ENCODE results near the gene ALDH1L1. TPM values are rescaled to one million over a fixed set of nuclear protein-coding genes. Genes with fewer than 3 reads are reported as not detected.

ALDH1L1 gene
- total and polyA plus RNA-seq, 2 of the 13 experiments (the other 11 are each of a cell fraction or from before 2014, with no cell fraction given) = 11.2 to 28.7 TPM

- DNase-seq (ENCODE audit: low spot score) = no peak
- TF ChIP-seq KAT8 (CRISPR knock-in tag; IDR thresholded peaks at IDR 0.05) (no peak), MLX (CRISPR knock-in tag; IDR thresholded peaks at IDR 0.05) (no peak), HIVEP1 (CRISPR knock-in tag; IDR thresholded peaks at IDR 0.05) (no peak), PHF5A (CRISPR knock-in tag; IDR thresholded peaks at IDR 0.05; ENCODE audit: low read depth, unreplicated experiment) (no peak), SAP130 (CRISPR knock-in tag; IDR thresholded peaks at IDR 0.05; ENCODE audit: low read depth) (no peak), GLMP (CRISPR knock-in tag; IDR thresholded peaks at IDR 0.05; ENCODE audit: borderline replicate concordance) (no peak), ZNF18 (CRISPR knock-in tag; IDR thresholded peaks at IDR 0.05; ENCODE audit: insufficient replicate concordance) (no peak), FOSL2 (CRISPR knock-in tag; IDR thresholded peaks at IDR 0.05) (no peak), BRF2 (CRISPR knock-in tag; IDR thresholded peaks at IDR 0.05) (no peak), BCL3 (CRISPR knock-in tag; IDR thresholded peaks at IDR 0.05) (no peak), THAP11 (CRISPR knock-in tag; IDR thresholded peaks at IDR 0.05) (no peak), HHEX (CRISPR knock-in tag; IDR thresholded peaks at IDR 0.05) (no peak)
- no peak overlapping the region for H3K9ac ChIP-seq (ENCODE audit: insufficient read depth, low read depth, low read length)
- WGBS (ENCODE audit: low lambda C conversion rate) = 89% methylated on average over 7 of the region's 13 CpGs
- H3K4me2 ChIP-seq (ENCODE audit: low read depth, low read length) = no peak overlapping the region
- no peak overlapping the region for H3K27ac ChIP-seq (ENCODE audit: extremely low read length, insufficient read depth, low read length)
- BruUV-seq (replicated peaks) = no TSS peak
- no peaks in the 10 kb centered on the region for H3K79me2 ChIP-seq (ENCODE audit: insufficient read depth, low read length)
- intact Hi-C loops (cut with micrococcal nuclease; ENCODE audit: unreplicated experiment) (no loop called here), in situ Hi-C loops (cut with HindIII; ENCODE audit: extremely low pct_ligation_motif_present, low pct_unique_long_range_greater_than_20kb) (no loop called here)
- no peak overlapping the region for H2AFZ ChIP-seq (ENCODE audit: low read length)
- H3K4me1 ChIP-seq (ENCODE audit: insufficient read depth, low read length) = no peaks in the 10 kb centered on the region
- ChIA-PET CTCF (ENCODE audit: low intra/inter-chr PET ratio, low total read pairs) (no interaction called here), POLR2A (no interaction called here)
- no peak for ATAC-seq
- no peaks in the 10 kb centered on the region for H3K27me3 ChIP-seq (ENCODE audit: control insufficient read depth in 1 of 2, insufficient read depth in 2 of 2, low read length in 2 of 2)
- H3K4me3 ChIP-seq (replicated peaks in 1 of 3; ENCODE audit: insufficient read depth in 1 of 3, low read depth in 2 of 3, low read length in 3 of 3) = no peak overlapping the region
- H4K20me1 ChIP-seq (ENCODE audit: insufficient read depth, low read length) = no peaks in the 10 kb centered on the region
- no peaks in the 10 kb centered on the region for H3K9me3 ChIP-seq (ENCODE audit: low read length)
- no peak for FAIRE-seq
- H3K36me3 ChIP-seq (replicated peaks in 1 of 2; ENCODE audit: control insufficient read depth in 1 of 2, insufficient read depth in 2 of 2, low read length in 2 of 2) = peaks cover 11 to 34% of the 10 kb centered on the region in 2 experiments; a peak in 4 of 5 replicates
These were observed 25.8 kb downstream of the ALDH1L1 start for GRCh38 chr3:126154391-126155279.

All from HepG2 (cell line).